Midbrain (tissue), 1 donor: Measurements from ENCODE around the gene NRXN3.

Experiments used
- DNase-seq: peaks from one replicate; lab custom pipeline; 2025; lab: John Stamatoyannopoulos, UW

The NRXN3 gene

GRCh38 chr14:79137836-79138235 lies 967.7 kb downstream of the NRXN3 start:
- DNase-seq = no peak

GRCh38 chr14:79144896-79145295 lies 974.7 kb downstream of the NRXN3 start:
- DNase-seq = no peak

- DNase-seq = no peak
These were observed 980.1 kb downstream of the NRXN3 start for GRCh38 chr14:79150226-79150625.

- DNase-seq = no peak
These were observed 987.2 kb downstream of the NRXN3 start for GRCh38 chr14:79157369-79157768.

GRCh38 chr14:79161571-79161970 lies 991.4 kb downstream of the NRXN3 start:
- DNase-seq = no peak

GRCh38 chr14:79162833-79163232 lies 992.7 kb downstream of the NRXN3 start:
- DNase-seq = no peak

- no peak for DNase-seq
These were observed 995.4 kb downstream of the NRXN3 start for GRCh38 chr14:79165471-79166090.

GRCh38 chr14:79166171-79166570 lies 996.0 kb downstream of the NRXN3 start:
- no peak for DNase-seq

- no peak for DNase-seq
These were observed 997.8 kb downstream of the NRXN3 start for GRCh38 chr14:79167957-79168356.

GRCh38 chr14:79175671-79176070 lies 1005.5 kb downstream of the NRXN3 start:
- no peak for DNase-seq

- DNase-seq = no peak
These were observed 1006.9 kb downstream of the NRXN3 start for GRCh38 chr14:79177106-79177505.

- no peak for DNase-seq
These were observed 1008.5 kb downstream of the NRXN3 start for GRCh38 chr14:79178719-79179118.

GRCh38 chr14:79179985-79180384 lies 1009.8 kb downstream of the NRXN3 start:
- no peak for DNase-seq

GRCh38 chr14:79180656-79181055 lies 1010.5 kb downstream of the NRXN3 start:
- no peak for DNase-seq

GRCh38 chr14:79186523-79186922 lies 1016.4 kb downstream of the NRXN3 start:
- DNase-seq = no peak

- no peak for DNase-seq
These were observed 1023.7 kb downstream of the NRXN3 start for GRCh38 chr14:79193689-79194477.

- no peak for DNase-seq
These were observed 1026.0 kb downstream of the NRXN3 start for GRCh38 chr14:79196216-79196615.

GRCh38 chr14:79197516-79197915 lies 1027.3 kb downstream of the NRXN3 start:
- DNase-seq = no peak

- DNase-seq = no peak
These were observed 1029.0 kb downstream of the NRXN3 start for GRCh38 chr14:79199217-79199616.

- no peak for DNase-seq
These were observed 1031.5 kb downstream of the NRXN3 start for GRCh38 chr14:79201564-79202207.

- DNase-seq = no peak
These were observed 1034.4 kb downstream of the NRXN3 start for GRCh38 chr14:79204591-79204990.

- DNase-seq = no peak
These were observed 1039.2 kb downstream of the NRXN3 start for GRCh38 chr14:79209418-79209817.

- no peak for DNase-seq
These were observed 1055.6 kb downstream of the NRXN3 start for GRCh38 chr14:79225815-79226214.
